Spinal cord (tissue), 10 donors: Measurements from ENCODE around the gene RPL4. TPM values are rescaled to one million over a fixed set of nuclear protein-coding genes. Genes with fewer than 3 reads are reported as not detected.
A peak's percentile ranks its signal among the peaks of the same experiment; 100 is the strongest.

ENCODE experiments used
- DNase-seq, 6 donors: peaks; one replicate each; pipeline versions ENCODE4 v3.0.0 to v3.0.0-alpha.2; 2013 to 2015; ENCODE audit warnings: low spot score in 6 of 6, low read depth in 4 of 6
- H3K27ac ChIP-seq: one replicate; pipeline ENCODE4 v1.5.1; 2013; ENCODE audit warnings: low read depth, low read length, control low read depth
- H3K27me3 ChIP-seq: one replicate; pipeline ENCODE4 v1.6.1; 2013; ENCODE audit warnings: low read length; ENCODE audit not compliant: control insufficient read depth, insufficient read depth
- H3K36me3 ChIP-seq: one replicate; pipeline ENCODE4 v1.6.1; 2013; ENCODE audit warnings: low read length; ENCODE audit not compliant: control insufficient read depth, insufficient read depth
- H3K4me1 ChIP-seq: one replicate; pipeline ENCODE4 v1.6.1; 2013; ENCODE audit warnings: low read length; ENCODE audit not compliant: control insufficient read depth, insufficient read depth
- H3K4me3 ChIP-seq: one replicate; pipeline ENCODE4 v1.5.1; 2013; ENCODE audit warnings: low read depth, low read length, control low read depth
- H3K9me3 ChIP-seq: one replicate; pipeline ENCODE4 v1.6.1; 2013; ENCODE audit warnings: low read length; ENCODE audit not compliant: control insufficient read depth, insufficient read depth
- WGBS: methylation state at CpG from one replicate; pipeline ENCODE4 v1.1.5; 2013; ENCODE audit warnings: missing lambda C conversion rate; ENCODE audit not compliant: insufficient coverage; 5-methylcytosine and 5-hydroxymethylcytosine counted together
- long read RNA-seq, 4 donors: transcript quantifications; one replicate each; lab custom pipeline, GENCODE V29; 2026
- polyA plus RNA-seq, 2 donors: library from polyadenylated mRNA; unstranded; fragments of 120-200 nt; gene quantifications; one replicate each; pipeline ENCODE4 v1.2.1, GENCODE V29; 2013; ENCODE audit not compliant: insufficient read length in 2 of 2
- total RNA-seq, 2 donors: library from RNA; depleted of rRNA in 1 of 2; stranded (reverse); fragments of 120-200 nt in 1 of 2; fragments of >200 nt in 1 of 2; gene quantifications; one replicate each; pipeline versions ENCODE4 v1.2.3 to v1.2.4, GENCODE V29; 2013 to 2014
- donor health status: healthy.

RPL4 gene
- 1,000 to 10,000 TPM; 1,568 to 3,918 TPM for total RNA-seq
- 1,000 to 10,000 TPM; 2,267 to 2,291 TPM for polyA plus RNA-seq
- long read RNA-seq, donor 1, transcript RPL4-212 (5 exons, 817 nt) = minor isoform, 8 of 1,152 reads
- long read RNA-seq, donor 1, transcript RPL4-213 (4 exons, 819 nt) = minor isoform, 11 of 1,152 reads
- long read RNA-seq, donor 1, transcript RPL4-210 (6 exons, 1,099 nt) = minor isoform, 11 of 1,152 reads
- long read RNA-seq, donor 1, transcript RPL4-201 (10 exons, 2,769 nt) = major isoform, 719 of 1,152 reads
- long read RNA-seq, donor 1, partial matches to known transcripts = 350 of 1,152 reads
- long read RNA-seq, donor 1, other reads (novel, unspliced or antisense) = 48 of 1,152 reads
- long read RNA-seq, donor 2, transcript RPL4-211 (2 exons, 593 nt) = minor isoform, 7 of 514 reads
- long read RNA-seq, donor 2, transcript RPL4-212 (5 exons, 817 nt) = minor isoform, 7 of 514 reads
- long read RNA-seq, donor 2, transcript RPL4-201 (10 exons, 2,769 nt) = major isoform, 263 of 514 reads
- long read RNA-seq, donor 2, transcript RPL4-213 (4 exons, 819 nt) = minor isoform, 7 of 514 reads
- long read RNA-seq, donor 2, partial matches to known transcripts = 217 of 514 reads
- long read RNA-seq, donor 2, other reads (novel, unspliced or antisense) = 7 of 514 reads
- long read RNA-seq, donor 3, transcript RPL4-201 (10 exons, 2,769 nt) = major isoform, 351 of 674 reads
- long read RNA-seq, donor 3, transcript RPL4-210 (6 exons, 1,099 nt) = minor isoform, 9 of 674 reads
- long read RNA-seq, donor 3, transcript RPL4-213 (4 exons, 819 nt) = minor isoform, 18 of 674 reads
- long read RNA-seq, donor 3, transcript RPL4-212 (5 exons, 817 nt) = minor isoform, 11 of 674 reads
- long read RNA-seq, donor 3, partial matches to known transcripts = 266 of 674 reads
- long read RNA-seq, donor 3, other reads (novel, unspliced or antisense) = 17 of 674 reads
- long read RNA-seq, donor 4, transcript RPL4-210 (6 exons, 1,099 nt) = minor isoform, 35 of 3,309 reads
- long read RNA-seq, donor 4, transcript RPL4-212 (5 exons, 817 nt) = minor isoform, 25 of 3,309 reads
- long read RNA-seq, donor 4, transcript RPL4-201 (10 exons, 2,769 nt) = major isoform, 1,553 of 3,309 reads
- long read RNA-seq, donor 4, transcript RPL4-213 (4 exons, 819 nt) = minor isoform, 53 of 3,309 reads
- long read RNA-seq, donor 4, partial matches to known transcripts = 1,453 of 3,309 reads
- long read RNA-seq, donor 4, other reads (novel, unspliced or antisense) = 166 of 3,309 reads

DNA sequence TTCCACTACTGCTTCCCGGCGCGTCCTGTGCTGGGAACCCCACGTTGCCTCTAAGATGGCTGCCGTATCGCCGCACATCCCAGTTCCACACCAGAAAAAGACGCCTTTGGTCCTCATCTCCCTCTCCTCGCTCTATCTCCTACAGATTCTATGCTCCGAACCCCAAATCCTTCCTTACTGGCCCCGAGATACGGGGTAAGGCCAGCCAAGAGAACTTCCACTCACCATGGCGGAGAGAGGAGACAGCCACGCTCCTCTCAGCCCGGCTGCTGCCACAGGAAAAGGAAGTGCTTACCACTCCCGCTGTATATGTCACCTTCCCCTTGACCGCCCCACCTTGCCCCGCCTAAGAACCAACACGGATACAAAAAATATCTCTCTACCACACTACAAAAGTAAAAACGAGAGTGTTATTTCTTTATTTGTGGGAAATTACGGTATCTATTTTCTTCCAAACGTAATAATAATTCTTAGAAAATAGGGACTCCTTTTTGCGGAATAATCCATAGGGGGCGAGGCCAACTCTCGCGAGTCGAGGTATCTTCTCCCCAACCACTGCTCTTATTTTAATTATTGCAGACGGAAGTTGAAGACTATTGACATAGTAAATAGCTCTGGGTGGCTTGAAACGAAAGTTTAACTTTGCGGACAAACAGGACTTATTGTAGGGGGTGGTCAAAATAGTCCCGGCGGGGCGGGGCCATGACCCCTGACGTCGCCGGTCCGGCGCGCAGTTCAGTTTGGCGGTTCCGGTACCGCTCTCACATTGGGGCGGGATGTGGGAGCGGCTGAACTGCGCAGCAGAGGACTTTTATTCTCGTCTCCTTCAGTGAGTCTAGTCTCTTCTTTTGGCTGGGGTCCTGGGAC, at the start of gene RPL4, which contains the start of gene ZWILCH:
Gene RPL4, minus strand, starts transcription at position 293 of the 867 bp plus-strand sequence. Its CDS starts 65 bp downstream, at position 228.
Gene ZWILCH, plus strand, starts transcription at position 764 of the 867 bp plus-strand sequence. Its CDS starts 13 bp downstream, at position 777.
- H3K4me3 ChIP-seq = peak within 1 kb of the TSS; percentile 99
- H3K36me3 ChIP-seq = peaks cover 15% of the 10 kb centered on the region
- WGBS = 0% methylated on average over 34 of the region's 46 CpGs
- DNase-seq = peak; percentile 70 to 96 (median 84)
- H3K9me3 ChIP-seq = no peaks in the 10 kb centered on the region
- H3K27me3 ChIP-seq = no peaks in the 10 kb centered on the region
- no peaks in the 10 kb centered on the region for H3K4me1 ChIP-seq
- H3K27ac ChIP-seq = peak within 1 kb of the TSS; percentile 90

DNA sequence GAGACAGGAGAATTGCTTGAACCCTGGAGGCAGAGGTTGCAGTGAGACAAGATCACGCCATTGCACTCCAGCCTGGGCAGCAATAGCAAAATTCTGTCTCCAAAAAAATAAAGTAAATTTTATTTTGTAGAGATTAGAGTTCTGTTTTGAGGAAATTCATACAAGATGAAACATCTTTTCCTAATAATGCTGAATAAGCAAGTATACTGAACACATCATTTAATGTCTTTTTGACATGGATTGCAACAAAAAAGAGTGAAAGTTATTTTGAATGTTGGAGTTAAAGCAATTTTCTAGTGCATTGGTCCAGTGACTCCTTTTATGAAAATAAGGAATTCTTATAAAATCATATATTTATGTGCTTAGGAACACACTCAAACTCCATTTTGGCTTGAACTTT, 40.6 kb upstream of the RPL4 start:
- DNase-seq = no peak
- peaks cover 8% of the 10 kb centered on the region for H3K36me3 ChIP-seq
- H3K27me3 ChIP-seq = no peaks in the 10 kb centered on the region
- H3K27ac ChIP-seq = no peak overlapping the region
- H3K4me3 ChIP-seq = no peak overlapping the region
- no peaks in the 10 kb centered on the region for H3K9me3 ChIP-seq
- no peaks in the 10 kb centered on the region for H3K4me1 ChIP-seq
- no CpG with 5 or more reads among the region's 1 CpG for WGBS

DNA sequence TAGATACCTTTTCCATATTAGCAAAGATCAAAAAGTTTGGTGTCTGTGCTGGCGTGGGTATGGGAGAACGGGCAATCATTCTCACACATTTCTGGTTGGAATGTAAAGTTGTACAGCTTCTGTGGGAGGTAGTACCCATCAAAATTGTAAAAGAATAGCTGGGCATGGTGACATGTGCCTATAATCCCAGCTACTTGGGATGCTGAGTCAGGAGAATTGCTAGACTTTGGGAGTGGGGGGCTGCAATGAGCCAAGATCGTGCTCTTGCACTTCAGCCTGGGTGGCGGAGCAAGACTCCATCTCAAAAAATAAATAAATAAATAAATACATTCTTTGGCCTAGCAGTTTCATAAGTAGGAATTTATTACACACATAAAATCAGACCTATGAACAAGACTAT, 38.2 kb upstream of the RPL4 start:
- WGBS = no CpG with 5 or more reads among the region's 4 CpGs
- H3K36me3 ChIP-seq = peaks cover 13% of the 10 kb centered on the region
- DNase-seq = no peak

DNA sequence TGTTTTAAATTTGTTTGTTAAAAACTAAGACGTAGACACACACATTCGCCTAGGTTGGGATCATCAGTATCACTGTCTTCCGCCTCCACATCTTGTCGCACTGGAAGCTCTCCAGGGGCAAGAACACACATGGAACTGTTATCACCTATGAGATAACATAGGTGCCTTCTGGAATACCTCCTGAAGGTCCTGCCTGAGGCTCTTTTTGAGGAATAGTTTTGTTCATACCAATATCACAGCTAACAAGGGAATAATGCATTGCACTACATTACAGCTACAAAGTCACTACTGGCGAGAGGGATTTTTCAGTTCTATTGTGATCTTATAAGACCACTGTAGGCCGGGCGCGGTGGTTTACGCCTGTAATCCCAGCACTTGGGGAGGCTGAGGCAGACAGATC, 30.4 kb upstream of the RPL4 start:
- Histone ChIP-seq H3K36me3 (peaks cover 8% of the 10 kb centered on the region), H3K27ac (no peak overlapping the region), H3K4me3 (no peak overlapping the region), H3K9me3 (no peaks in the 10 kb centered on the region), H3K27me3 (no peaks in the 10 kb centered on the region), H3K4me1 (no peaks in the 10 kb centered on the region)
- no peak for DNase-seq
- 89% methylated on average over 6 of the region's 9 CpGs for WGBS

More for the DNA sequence above, 38.2 kb upstream of the RPL4 start:
- Histone ChIP-seq H3K27me3 (no peaks in the 10 kb centered on the region), H3K9me3 (no peaks in the 10 kb centered on the region), H3K4me1 (no peaks in the 10 kb centered on the region), H3K27ac (no peak overlapping the region), H3K4me3 (no peak overlapping the region)

DNA sequence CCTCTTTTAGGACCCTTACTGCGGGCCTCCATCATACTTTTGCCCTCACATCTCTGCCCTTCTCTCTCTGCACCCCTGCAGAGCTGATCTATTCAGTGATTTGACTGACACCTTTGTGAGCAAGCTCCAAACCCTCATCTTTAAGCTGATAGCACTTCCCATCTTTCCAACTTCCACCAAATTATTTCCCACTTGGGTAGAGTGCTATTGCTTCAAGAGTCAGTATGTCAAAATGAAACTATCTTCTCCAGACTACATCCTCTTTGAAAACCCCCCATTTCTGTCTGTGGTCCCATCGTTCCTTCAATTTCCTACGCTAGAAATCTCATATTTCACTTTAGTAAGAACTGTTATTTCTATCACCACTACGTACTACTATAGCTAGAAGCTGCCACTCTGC, 20.2 kb upstream of the RPL4 start:
- no peaks in the 10 kb centered on the region for H3K4me1 ChIP-seq
- DNase-seq = no peak
- 100% methylated on average over 3 of the region's 4 CpGs for WGBS

DNA sequence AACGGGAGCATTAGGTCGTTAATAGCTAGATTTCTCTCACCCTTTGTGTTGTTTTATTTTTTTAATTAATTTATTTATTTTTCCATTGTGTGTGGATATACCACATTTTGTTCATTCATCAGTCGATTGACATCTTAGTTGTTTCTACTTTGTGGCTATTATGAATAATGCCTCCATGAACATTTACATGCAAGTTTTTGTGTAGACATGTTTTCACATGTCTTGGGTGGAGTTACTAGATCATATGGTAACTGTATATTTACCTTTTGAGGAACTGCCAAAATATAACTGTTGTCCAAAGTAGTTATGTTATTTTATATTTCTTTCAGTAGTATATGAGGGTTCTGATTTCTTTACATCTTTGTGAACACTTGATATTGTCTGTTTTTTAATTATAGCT, 19.3 kb upstream of the RPL4 start:
- no CpG with 5 or more reads among the region's 3 CpGs for WGBS
- Histone ChIP-seq H3K27me3 (no peaks in the 10 kb centered on the region), H3K9me3 (no peaks in the 10 kb centered on the region), H3K4me3 (no peak overlapping the region), H3K4me1 (no peaks in the 10 kb centered on the region), H3K27ac (no peak overlapping the region), H3K36me3 (peaks cover 10% of the 10 kb centered on the region)
- DNase-seq = no peak

More for the DNA sequence above, 20.2 kb upstream of the RPL4 start:
- Histone ChIP-seq H3K4me3 (no peak overlapping the region), H3K27me3 (no peaks in the 10 kb centered on the region), H3K27ac (no peak overlapping the region), H3K36me3 (peaks cover 8% of the 10 kb centered on the region), H3K9me3 (no peaks in the 10 kb centered on the region)

DNA sequence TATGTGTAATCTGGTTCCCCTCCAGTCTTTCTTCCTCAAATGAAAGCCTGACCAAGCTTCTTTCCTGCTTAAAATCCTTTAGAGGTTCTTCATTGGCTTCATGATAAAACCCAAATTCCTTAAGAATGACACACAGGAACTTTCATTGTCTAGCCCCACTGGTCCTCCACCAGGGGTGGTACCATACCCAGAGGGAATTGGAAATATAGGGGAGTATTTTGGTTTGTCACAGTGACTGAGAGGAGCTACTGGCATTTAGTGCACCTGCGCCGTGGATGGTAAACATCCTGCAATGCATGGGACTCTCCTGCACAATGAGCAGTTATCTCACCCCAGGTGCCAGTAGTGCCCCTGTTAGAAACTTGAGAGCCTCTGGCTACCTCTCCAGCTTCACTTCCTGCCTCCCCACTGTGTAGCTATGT, 11.3 kb upstream of the RPL4 start:
- H3K27me3 ChIP-seq = no peaks in the 10 kb centered on the region
- no peak overlapping the region for H3K27ac ChIP-seq
- peaks cover 10% of the 10 kb centered on the region for H3K36me3 ChIP-seq
- H3K4me3 ChIP-seq = no peak overlapping the region
- no peak for DNase-seq
- WGBS = 100% methylated on average over 2 of the region's 2 CpGs
- H3K4me1 ChIP-seq = no peaks in the 10 kb centered on the region
- H3K9me3 ChIP-seq = no peaks in the 10 kb centered on the region

DNA sequence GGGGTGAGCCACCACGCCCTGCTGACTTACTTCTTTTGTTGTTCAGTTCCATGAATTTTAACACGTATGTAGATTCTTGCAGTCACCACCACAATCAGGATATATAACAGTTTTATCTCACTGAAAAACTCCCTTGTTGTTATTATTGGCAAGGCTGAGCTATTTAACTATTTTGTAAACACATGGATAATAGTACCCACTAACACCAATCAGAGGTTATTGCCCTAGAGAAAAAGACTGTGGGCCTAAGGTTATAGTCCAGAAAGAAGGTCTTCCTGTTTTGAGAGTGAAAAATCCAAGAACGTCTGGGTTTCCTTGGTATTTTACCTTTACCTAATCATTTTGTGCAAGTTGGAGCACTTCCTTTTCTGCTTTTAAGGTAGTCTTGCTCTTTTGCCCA, 9.9 kb upstream of the RPL4 start:
- no peak for DNase-seq
- Histone ChIP-seq H3K9me3 (no peaks in the 10 kb centered on the region), H3K4me1 (no peaks in the 10 kb centered on the region), H3K27ac (no peak overlapping the region), H3K36me3 (peaks cover 6% of the 10 kb centered on the region), H3K27me3 (no peaks in the 10 kb centered on the region), H3K4me3 (no peak overlapping the region)
- WGBS = no CpG with 5 or more reads among the region's 3 CpGs
